NCI-H2171 (cell line): ENCODE data around the gene GCG.

Experiments
- DNase-seq: peaks from one replicate; lab custom pipeline; 2025; lab: John Stamatoyannopoulos, UW

Gene GCG

DNA sequence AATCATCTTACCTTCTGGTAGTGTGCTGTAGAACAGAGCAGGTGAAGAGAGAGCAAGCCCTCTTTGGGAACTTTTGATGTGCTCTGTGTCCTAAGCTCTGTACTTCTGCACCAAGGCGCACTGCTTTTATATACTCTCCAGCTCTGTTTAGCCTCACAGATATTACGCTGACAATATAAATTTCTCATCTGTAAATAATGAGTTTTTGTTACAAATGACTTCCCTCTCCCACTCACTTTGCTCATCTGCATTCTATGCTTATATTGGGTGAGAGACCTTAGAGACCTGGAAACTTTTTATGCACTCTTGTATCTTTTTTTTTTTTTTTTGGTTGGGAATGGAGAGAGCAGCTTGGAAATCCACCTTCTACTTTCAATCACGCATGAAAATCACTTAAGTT lies at the start of gene GCG:
Gene GCG, minus strand, starts transcription at position 101 of the 400 bp plus-strand sequence. CDS start 3,069 bp downstream, outside the sequence.
- DNase-seq = no peak

DNA sequence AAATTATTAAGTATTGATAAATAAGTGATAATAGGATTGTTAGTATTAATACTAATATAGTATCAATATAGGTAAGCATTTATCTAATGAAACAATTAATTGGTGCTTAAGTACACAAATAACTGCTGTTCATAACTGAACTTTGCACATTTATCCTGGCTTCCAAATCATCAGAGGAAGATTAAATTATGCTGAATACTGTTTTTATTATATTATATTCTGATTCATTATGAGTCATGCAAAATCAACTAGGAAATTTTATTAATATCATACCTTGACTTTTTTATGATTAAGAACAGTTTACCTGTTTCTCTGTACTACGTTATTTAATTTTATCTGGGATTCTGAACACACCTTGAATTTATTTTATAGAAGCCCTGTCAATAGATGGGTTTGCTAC lies 48.6 kb upstream of the GCG start:
- no peak for DNase-seq

GRCh38 chr2:162199913-162200312 lies 47.9 kb upstream of the GCG start:
- DNase-seq = no peak

DNA sequence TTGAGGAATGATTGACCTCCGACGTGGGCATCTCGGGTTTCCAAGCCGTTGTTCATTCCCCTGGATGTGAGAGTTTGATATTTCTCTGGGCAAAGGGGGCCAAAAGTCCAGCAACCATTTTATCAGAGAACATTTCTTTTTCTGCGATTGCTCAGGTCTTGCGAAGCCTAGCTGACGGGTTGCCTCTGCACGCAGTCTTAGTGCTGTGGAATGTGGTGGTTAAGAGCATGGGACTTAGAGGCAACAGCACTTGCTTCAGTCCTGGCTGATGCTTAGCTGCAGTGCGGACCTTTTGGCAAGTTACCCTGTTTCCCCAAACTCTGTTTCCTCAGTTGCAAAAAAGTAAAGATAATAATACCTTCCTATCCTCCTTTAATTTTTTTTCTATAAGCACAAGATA lies 46.2 kb upstream of the GCG start:
- DNase-seq = no peak

- DNase-seq = no peak
Observed at GRCh38 chr2:162197069-162197825, 45.2 kb upstream of the GCG start.

- no peak for DNase-seq
Observed at GRCh38 chr2:162196638-162197037, 44.6 kb upstream of the GCG start.

DNA sequence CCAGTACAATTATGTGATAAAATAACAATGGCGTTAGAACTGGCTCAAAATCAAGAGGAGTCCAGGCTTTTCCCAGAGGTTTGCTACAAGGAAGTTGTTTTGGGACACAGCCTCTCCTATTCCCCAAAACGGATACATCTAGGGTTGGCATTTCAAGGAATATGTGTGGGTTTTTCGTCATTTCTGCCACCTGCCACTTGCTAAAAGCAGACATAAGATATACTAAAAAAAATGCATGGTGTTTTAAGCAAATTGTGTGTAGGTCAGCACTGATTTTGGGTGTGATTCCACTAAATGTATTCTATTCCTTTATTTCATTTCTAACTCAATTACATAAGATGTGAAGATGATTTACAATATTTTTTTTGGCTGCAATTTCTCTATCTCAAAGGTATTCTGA lies 36.4 kb upstream of the GCG start:
- no peak for DNase-seq

DNA sequence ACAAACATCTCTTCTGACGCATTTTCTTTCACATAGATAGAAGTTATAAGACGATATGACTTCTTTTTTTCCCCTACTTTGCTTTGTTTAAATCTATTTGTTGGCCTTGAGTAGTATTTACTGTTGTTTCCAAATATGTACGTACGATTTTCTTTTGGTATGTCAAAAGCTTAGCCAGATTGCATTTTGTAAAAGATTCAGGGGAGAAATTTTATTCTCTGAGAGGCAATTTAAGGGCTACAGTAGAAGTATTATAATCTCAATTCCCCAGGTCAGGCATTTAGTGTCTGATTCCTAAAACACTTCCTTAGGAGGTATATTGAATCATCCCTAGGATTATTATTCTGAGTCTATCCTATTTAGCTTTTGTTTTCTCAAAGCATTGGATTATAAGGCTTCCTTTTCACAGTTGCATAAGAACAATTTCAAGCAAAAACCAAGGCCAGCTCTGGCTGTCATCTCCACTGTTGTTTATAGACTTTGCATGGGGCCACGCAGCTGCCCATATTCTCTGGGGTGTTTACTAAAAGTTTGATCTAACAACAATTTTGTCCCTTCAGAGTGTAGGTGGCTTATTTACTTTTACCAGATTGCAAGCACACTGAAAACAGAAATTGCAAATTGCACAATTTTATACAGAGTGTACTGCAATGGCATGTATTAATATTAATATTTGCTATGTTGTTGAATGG lies 33.6 kb upstream of the GCG start:
- DNase-seq = no peak

DNA sequence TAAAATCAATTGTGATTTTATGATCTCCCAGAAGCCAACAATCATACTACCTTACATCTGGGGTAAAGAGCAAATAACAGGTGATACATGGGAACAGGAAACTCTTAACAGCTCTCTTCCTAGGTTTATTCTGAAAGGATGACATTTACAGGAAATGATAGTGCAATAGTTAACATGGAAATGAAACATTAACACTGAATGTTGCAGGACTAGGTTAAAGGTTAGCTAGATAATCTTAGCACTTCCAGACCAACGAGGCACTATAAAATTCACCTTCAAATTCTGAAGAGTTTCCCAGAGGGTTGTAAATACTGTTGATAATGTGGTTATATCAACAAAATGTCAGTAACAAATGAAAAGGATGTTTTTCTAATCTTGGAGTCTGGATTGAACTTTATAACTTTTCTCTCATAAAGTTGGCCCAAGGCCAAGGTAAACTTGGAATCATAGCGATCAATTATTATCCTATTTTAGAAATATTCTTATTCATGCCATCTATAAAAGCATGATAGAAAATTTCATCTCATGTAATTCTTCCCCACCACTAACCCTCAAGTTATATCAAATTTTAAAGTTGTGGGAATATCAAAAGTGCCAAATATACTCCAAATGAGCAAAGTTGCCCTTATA lies 32.9 kb upstream of the GCG start:
- DNase-seq = no peak

- DNase-seq = no peak
Observed at GRCh38 chr2:162184359-162184758, 32.3 kb upstream of the GCG start.

GRCh38 chr2:162182395-162182794 lies 30.3 kb upstream of the GCG start:
- DNase-seq = no peak

- no peak for DNase-seq
Observed at GRCh38 chr2:162177301-162177700, 25.3 kb upstream of the GCG start.

DNA sequence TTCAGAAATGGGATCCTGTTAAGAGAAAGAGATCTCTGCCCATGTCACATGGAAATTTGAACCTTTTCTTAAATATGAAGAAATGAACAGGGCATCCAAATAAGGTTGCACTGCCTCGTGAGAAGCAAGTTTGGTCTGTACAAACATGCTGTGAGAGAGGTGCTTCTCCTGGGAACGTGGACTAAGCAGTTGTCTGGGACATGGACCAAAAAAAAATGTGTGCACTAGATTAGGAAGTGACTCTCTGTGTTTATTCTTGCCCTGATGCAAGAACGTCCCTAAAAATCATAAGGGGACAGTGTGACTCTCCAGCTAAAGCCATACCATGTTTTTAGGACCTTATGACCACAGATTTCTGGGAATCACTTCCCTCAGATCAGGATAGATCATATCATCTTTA lies 23.7 kb upstream of the GCG start:
- DNase-seq = no peak

GRCh38 chr2:162174746-162175145 lies 22.7 kb upstream of the GCG start:
- DNase-seq = no peak

DNA sequence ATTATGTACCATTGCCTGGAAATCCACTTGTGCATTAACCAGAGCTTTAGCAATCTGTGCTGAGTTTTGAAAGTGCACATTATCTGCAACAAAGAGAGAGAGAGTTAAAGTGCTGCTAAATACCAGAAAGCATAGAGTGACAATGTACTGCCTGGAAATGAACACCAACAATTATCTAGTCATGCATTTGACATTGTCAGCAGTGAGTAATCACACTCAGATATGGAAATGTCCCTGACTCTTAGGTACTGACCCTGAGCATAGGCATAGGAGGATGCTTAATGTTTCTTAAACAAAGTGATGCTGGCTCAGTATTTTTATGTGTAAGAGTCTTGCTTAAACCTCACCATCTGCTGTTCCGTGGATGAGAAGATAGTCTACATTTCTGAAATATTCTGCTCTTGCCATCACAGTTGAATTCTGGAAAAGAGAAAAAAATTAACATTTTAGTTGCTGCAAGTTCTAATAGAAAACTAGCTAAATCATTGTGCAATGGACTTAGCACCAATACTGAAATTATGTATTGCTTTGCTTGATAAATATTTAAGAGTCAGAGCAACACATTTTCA lies 20.8 kb upstream of the GCG start:
- DNase-seq = no peak

DNA sequence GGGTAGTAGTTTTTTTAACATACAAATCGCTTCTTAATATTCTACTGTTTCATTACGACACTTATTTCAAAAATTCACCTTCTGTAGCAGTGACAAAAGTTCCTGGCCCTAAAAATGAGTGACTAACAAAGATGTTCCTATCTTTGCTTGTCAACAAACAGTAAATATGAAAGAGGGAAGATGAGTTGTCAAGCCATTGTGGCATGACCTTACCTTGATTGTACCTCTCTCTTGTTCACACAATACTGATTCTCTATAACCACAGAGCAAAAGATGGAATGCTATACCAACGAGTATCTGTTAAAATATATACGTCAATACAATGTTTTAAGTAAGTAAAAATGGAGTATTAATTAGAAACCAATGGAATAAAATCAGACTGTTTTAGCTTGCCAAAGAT lies 14.7 kb upstream of the GCG start:
- no peak for DNase-seq

DNA sequence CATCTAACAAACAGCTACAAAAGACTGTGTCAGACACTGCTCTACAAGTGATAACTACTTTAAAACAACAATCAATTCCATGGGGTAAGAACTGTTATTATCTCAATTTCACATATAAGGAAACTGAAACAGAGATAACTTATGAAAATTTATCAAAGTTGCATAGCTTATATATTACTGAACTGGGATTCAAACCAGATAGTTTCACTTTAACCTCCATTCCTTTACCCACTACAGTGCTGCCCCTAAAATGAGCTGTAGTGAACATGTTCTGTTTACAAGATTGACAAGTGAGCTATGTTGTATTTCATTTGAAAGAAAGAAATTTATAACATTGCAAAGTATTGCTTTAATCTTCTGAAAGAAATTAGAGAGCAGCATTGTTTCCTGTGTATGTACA lies 14.1 kb upstream of the GCG start:
- DNase-seq = no peak

DNA sequence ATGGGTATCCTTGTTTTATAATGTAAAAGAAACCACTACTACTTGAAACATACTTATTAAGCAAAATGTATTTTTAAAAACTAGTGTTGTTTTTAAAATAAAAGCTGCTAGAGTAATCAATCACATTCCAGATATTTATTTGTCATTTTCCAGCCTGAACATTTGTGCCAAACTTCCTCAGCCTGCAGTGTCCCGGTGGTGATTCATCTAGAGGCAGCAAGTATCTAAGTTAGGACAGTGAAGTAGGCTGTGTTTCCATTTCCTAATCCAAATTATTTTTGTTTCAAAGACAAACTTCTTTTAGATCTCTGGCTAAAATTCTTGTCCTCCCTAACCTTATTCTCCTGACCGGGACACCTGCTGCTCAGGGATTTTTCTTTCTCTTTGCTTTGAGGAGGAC lies 12.8 kb upstream of the GCG start:
- DNase-seq = no peak

DNA sequence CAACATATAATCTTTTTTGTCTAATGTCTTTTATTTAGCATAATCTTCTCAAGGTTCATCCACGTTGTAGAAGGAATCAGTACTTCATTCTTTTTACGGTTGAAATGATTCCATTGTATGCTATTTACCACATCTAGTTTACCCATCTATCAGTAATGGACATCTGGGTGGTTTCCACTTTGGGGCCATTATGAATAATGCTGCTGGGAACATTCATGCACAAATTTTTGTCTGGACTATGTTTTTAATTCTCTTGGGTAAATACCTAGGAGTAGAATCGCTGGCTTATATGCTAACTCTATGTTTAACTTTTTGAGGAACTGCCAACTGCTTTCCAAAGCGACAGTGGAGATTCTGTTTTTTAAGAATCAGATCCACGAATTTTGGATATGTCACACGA lies 7.4 kb upstream of the GCG start:
- no peak for DNase-seq

DNA sequence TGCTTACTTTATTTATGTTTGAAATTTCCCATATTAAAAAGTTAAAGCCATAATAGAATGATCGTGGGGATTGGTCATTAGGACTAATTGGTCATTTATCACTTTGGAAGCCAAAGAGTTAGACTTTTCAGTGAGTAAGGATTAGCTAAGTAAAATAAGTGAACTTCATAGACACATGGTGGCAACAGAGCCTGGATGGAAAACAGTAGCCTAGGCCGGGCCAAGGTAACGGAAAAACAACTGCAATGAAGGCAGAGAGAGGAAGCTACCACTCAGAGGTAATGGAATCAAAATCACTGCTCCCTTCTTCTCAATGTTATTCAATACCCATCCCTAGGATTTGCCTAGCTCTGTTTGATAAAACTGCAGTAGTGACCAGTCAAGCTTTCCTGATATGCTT lies 4.1 kb upstream of the GCG start:
- DNase-seq = no peak

GRCh38 chr2:162155093-162155492 lies 3.0 kb upstream of the GCG start:
- DNase-seq = no peak

DNA sequence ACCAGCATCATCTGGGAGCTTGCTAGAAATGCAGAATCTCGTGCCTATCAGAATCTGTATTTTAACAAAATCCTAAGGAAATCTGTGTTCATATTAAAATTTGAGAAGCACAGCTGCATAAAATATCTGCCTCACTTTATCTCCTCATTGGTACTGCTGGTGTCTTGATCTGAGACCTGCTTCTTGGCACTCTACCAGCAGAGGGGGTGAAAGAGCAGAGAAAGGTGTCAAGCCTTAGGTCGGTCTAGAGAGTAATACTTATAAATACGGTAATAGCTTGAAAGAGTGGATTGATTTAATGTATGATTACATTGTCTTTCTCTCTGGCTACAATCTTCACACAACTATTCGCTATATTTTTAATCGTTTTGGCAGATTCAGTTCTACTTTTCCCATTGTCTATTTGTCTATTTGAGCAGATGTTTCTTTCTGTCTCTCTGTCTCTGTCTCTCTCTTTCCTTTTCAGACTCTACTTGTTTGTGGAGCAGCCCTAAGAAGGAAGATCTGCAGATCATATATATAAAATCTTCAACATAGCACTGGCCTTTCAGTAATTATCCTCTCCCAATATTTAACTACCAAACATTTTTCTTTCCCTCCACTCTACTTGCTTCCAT lies 1.7 kb upstream of the GCG start:
- DNase-seq = peak; percentile 20

- no peak for DNase-seq
Observed at GRCh38 chr2:162149940-162150339, 2.1 kb downstream of the GCG start.
